ENCODE data around the gene SPARC. TPM values are rescaled to one million over a fixed set of nuclear protein-coding genes. Genes with fewer than 3 reads are reported as not detected.

The SPARC gene
- total RNA-seq, 2 experiments from 2014 or later = 0.78 to 0.80 TPM

- POLR2A ChIA-PET = no interaction called here
- H3K9me3 Mint-ChIP-seq = no peaks in the 10 kb centered on the region
- ATAC-seq (ENCODE audit: poor library complexity) = no peak
- H3K27me3 ChIP-seq (ENCODE audit: control insufficient read depth in 1 of 2, insufficient read depth in 2 of 2, low read length in 2 of 2) = no peaks in the 10 kb centered on the region
- no peak overlapping the region for H3K27ac ChIP-seq (ENCODE audit: low read depth in 1 of 2, low read length in 2 of 2)
- no peaks in the 10 kb centered on the region for H3K27me3 Mint-ChIP-seq
- H3K9me3 ChIP-seq (ENCODE audit: control insufficient read depth in 1 of 2, insufficient read depth in 1 of 2, low read length in 2 of 2) = peaks cover 0 to 3% of the 10 kb centered on the region in 2 experiments
- intact Hi-C loops (cut with DNase I, micrococcal nuclease) = no loop called here
- TF ChIP-seq CTCF (IDR thresholded peaks at IDR 0.05) = no peak
- H3K36me3 Mint-ChIP-seq (ENCODE audit: low read depth) = no peaks in the 10 kb centered on the region
- no peaks in the 10 kb centered on the region for H3K4me1 Mint-ChIP-seq (ENCODE audit: low read depth)
- CTCF ChIA-PET = no interaction called here
- H3K4me1 ChIP-seq (ENCODE audit: insufficient read depth, low read length) = no peaks in the 10 kb centered on the region
- H3K36me3 ChIP-seq (ENCODE audit: insufficient read depth, low read length) = no peaks in the 10 kb centered on the region
- no peak overlapping the region for H3K4me3 Mint-ChIP-seq
- no peak overlapping the region for H3K4me3 ChIP-seq (ENCODE audit: low read length)
- DNase-seq = no peak
- no peak overlapping the region for H3K27ac Mint-ChIP-seq
Measured at GRCh38 chr5:151676719-151677118, 10.0 kb downstream of the SPARC start.

DNA sequence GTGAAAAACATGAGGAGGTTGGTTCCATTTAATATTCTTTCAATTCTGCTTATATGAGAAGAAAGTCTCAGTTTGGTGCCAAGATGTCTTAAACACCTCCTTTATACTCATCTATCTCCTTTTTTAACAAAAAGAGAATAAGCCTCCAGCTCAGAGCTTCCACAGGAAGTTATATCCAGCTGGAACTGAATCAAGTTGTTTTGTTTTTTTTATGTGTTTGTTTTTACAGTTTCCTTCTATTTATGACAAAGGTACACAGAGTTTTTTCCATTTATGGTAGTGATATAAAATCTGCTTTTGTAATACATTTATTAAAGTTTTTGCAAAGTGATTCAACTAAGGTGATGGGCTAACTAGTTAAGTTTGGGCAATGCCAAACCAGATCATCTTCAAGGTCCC lies 10.4 kb downstream of the SPARC start:
- Histone ChIP-seq H3K4me3 (ENCODE audit: low read length) (no peak overlapping the region), H3K36me3 (ENCODE audit: insufficient read depth, low read length) (no peaks in the 10 kb centered on the region), H3K27me3 (ENCODE audit: control insufficient read depth in 1 of 2, insufficient read depth in 2 of 2, low read length in 2 of 2) (no peaks in the 10 kb centered on the region), H3K4me1 (ENCODE audit: insufficient read depth, low read length) (no peaks in the 10 kb centered on the region), H3K27ac (ENCODE audit: low read depth in 1 of 2, low read length in 2 of 2) (no peak overlapping the region), H3K9me3 (ENCODE audit: control insufficient read depth in 1 of 2, insufficient read depth in 1 of 2, low read length in 2 of 2) (peaks cover 0 to 3% of the 10 kb centered on the region in 2 experiments)
- Mint-ChIP-seq H3K4me3 (no peak overlapping the region), H3K27me3 (no peaks in the 10 kb centered on the region), H3K9me3 (no peaks in the 10 kb centered on the region), H3K36me3 (ENCODE audit: low read depth) (no peaks in the 10 kb centered on the region), H3K27ac (no peak overlapping the region), H3K4me1 (ENCODE audit: low read depth) (no peaks in the 10 kb centered on the region)
- POLR2A ChIA-PET = no interaction called here
- DNase-seq = no peak
- no peak for TF ChIP-seq CTCF (IDR thresholded peaks at IDR 0.05)
- intact Hi-C loops (cut with DNase I, micrococcal nuclease) = no loop called here
- no peak for ATAC-seq (ENCODE audit: poor library complexity)
- CTCF ChIA-PET = no interaction called here

DNA sequence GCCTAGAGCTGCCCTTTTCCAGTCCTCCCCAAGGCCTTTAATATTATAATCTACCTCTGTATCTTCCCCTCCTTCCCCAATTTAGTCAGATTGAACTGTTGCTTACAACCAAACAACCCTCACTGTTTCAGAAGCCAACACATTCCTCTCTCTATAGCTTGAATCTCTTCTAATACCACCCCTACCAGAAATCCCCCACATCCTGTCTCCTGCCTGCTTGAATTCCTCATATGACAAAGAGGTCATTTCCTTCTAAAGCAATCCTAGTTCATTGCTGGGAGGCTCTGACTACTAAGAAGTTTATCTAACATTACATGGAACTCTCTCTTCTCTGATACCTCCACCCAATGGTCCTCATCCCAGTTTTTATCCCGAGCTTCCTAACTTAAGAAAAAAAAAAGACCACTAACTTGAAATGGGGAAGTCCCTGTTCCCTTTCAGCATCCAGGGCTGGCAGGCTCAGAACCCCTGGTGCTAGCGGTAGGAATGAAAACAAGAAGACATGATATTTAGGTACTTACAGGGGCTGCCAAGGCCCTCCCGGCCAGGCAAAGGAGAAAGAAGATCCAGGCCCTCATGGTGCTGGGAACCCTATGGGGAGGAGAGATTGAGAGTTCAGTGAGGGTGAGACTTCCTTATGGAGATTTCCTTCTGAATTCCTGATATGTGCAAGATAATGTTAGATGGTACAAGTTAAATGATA lies 11.0 kb downstream of the SPARC start:
- CTCF ChIA-PET = no interaction called here
- H3K36me3 Mint-ChIP-seq (ENCODE audit: low read depth) = no peaks in the 10 kb centered on the region
- no peak overlapping the region for H3K27ac ChIP-seq (ENCODE audit: low read depth in 1 of 2, low read length in 2 of 2)
- POLR2A ChIA-PET = no interaction called here
- intact Hi-C loops (cut with DNase I, micrococcal nuclease) = no loop called here
- no peaks in the 10 kb centered on the region for H3K4me1 ChIP-seq (ENCODE audit: insufficient read depth, low read length)
- H3K27me3 ChIP-seq (ENCODE audit: control insufficient read depth in 1 of 2, insufficient read depth in 2 of 2, low read length in 2 of 2) = no peaks in the 10 kb centered on the region
- H3K27me3 Mint-ChIP-seq = no peaks in the 10 kb centered on the region
- no peak overlapping the region for H3K4me3 Mint-ChIP-seq
- no peak for ATAC-seq (ENCODE audit: poor library complexity)
- no peaks in the 10 kb centered on the region for H3K9me3 Mint-ChIP-seq
- H3K4me3 ChIP-seq (ENCODE audit: low read length) = no peak overlapping the region
- H3K4me1 Mint-ChIP-seq (ENCODE audit: low read depth) = no peaks in the 10 kb centered on the region
- no peak overlapping the region for H3K27ac Mint-ChIP-seq
- DNase-seq = no peak
- no peaks in the 10 kb centered on the region for H3K9me3 ChIP-seq (ENCODE audit: control insufficient read depth in 1 of 2, insufficient read depth in 1 of 2, low read length in 2 of 2)
- no peak for TF ChIP-seq CTCF (IDR thresholded peaks at IDR 0.05)
- H3K36me3 ChIP-seq (ENCODE audit: insufficient read depth, low read length) = no peaks in the 10 kb centered on the region

Data from CD4-positive, alpha-beta T cell (primary cell).